Upper lobe of right lung (tissue), 1 donor: ENCODE data around the gene RAB15. TPM values are rescaled to one million over a fixed set of nuclear protein-coding genes. Genes with fewer than 3 reads are reported as not detected.
A peak's percentile ranks its signal among the peaks of the same experiment; 100 is the strongest.
"Not testable (repeated sequence)": the region's sequence is repeated elsewhere in the genome, so short reads cannot be mapped to it uniquely, and the experiment has no call there.

Experiments
- ATAC-seq: fragments of 200-7000 bp; cut with Tn5 transposase; one replicate; pipeline ENCODE4 v1.9.1; 2020; ENCODE audit warnings: mild to moderate bottlenecking, moderate library complexity
- DNase-seq: peaks from one replicate; pipeline ENCODE4 v3.0.0-alpha.2; 2020
- H3K27ac ChIP-seq: fragments of 200-600 bp; one replicate; pipeline ENCODE4 v1.8.0; 2022
- H3K27me3 ChIP-seq: fragments of 200-600 bp; one replicate; pipeline ENCODE4 v1.8.0; 2022; ENCODE audit warnings: mild to moderate bottlenecking
- H3K36me3 ChIP-seq: fragments of 200-600 bp; one replicate; pipeline ENCODE4 v1.8.0; 2022
- H3K4me1 ChIP-seq: fragments of 200-600 bp; one replicate; pipeline ENCODE4 v1.8.0; 2022
- H3K4me3 ChIP-seq: fragments of 200-600 bp; one replicate; pipeline ENCODE4 v1.8.0; 2022; ENCODE audit warnings: mild to moderate bottlenecking
- H3K9me3 ChIP-seq: fragments of 200-600 bp; one replicate; pipeline ENCODE4 v1.8.0; 2022
- intact Hi-C: fragments of 100-400 bp; cut with DNase I; formaldehyde crosslinking; loops from one replicate; pipeline ENCODE4 v1.11.0; 2022
- total RNA-seq: library from RNA; stranded (reverse); fragmentation: NEBNext Ultra II Directional; extraction: Animal tissue kit (Norgen Biotek cat#: 25700); gene quantifications from one replicate; pipeline ENCODE4 v1.2.1, GENCODE V29; 2021
- TF ChIP-seq, protein P1 (sequence below): fragments of 200-600 bp; IDR thresholded peaks from one replicate; pipeline ENCODE4 v1.8.0; 2022; ENCODE audit warnings: antibody characterized with exemption
- donor health status: DM: no; HTN: yes; CAD: no; lungs with severe emphysema.

The RAB15 gene
- total RNA-seq, 1 donor from 2014 or later = 21.5 TPM

DNA sequence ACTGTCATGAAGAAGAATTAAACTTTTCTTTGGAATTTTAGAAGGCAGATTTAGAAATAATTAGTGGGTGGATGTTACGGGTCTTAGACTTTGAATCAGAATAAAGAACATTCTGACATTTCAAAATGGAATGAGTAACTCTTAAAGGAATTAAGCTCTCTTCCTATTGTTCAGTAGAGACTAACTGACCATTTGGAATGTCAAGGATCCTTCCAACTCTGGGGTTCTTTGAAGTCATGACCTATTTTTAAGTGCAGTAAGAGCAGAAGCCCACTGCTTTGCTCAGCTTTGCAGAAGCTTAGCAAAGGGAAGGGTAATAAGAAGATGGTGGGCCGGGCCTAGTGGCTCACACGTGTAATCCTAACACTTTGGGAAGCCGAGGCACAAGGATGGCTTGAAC lies 53.9 kb downstream of the RAB15 start:
- intact Hi-C loops = no loop called here
- TF ChIP-seq, protein P1, sequence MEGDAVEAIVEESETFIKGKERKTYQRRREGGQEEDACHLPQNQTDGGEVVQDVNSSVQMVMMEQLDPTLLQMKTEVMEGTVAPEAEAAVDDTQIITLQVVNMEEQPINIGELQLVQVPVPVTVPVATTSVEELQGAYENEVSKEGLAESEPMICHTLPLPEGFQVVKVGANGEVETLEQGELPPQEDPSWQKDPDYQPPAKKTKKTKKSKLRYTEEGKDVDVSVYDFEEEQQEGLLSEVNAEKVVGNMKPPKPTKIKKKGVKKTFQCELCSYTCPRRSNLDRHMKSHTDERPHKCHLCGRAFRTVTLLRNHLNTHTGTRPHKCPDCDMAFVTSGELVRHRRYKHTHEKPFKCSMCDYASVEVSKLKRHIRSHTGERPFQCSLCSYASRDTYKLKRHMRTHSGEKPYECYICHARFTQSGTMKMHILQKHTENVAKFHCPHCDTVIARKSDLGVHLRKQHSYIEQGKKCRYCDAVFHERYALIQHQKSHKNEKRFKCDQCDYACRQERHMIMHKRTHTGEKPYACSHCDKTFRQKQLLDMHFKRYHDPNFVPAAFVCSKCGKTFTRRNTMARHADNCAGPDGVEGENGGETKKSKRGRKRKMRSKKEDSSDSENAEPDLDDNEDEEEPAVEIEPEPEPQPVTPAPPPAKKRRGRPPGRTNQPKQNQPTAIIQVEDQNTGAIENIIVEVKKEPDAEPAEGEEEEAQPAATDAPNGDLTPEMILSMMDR = no peak
- Histone ChIP-seq H3K27me3 (no peaks in the 10 kb centered on the region), H3K9me3 (no peaks in the 10 kb centered on the region), H3K4me1 (peaks cover 26% of the 10 kb centered on the region), H3K36me3 (no peaks in the 10 kb centered on the region), H3K27ac (no peak overlapping the region), H3K4me3 (no peak overlapping the region)
- ATAC-seq = no peak
- DNase-seq = no peak

DNA sequence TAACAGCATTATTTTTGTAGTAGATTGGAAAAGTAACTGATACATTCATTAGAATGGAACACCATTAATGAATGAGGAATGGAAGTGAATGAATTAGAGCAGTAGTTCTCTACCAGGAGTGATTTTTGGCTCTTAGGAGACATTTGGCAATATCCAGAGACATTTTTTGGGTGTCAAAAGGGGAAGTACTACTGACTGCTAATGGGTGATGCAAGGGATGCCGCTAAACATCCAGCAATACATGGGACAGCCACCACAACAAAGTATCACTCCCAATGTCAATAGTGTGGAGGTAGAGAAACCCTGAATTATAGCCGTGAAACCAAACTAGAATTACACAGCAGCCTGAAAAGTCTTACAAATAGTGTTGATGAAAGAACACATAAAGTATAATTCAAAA lies 56.3 kb downstream of the RAB15 start:
- peak overlapping the region; percentile 98 for H3K4me3 ChIP-seq
- TF ChIP-seq, protein P1 = no peak
- DNase-seq (no peak), ATAC-seq (peak; percentile 28)
- H3K36me3 ChIP-seq = no peaks in the 10 kb centered on the region
- H3K4me1 ChIP-seq = peaks cover 26% of the 10 kb centered on the region
- no peaks in the 10 kb centered on the region for H3K27me3 ChIP-seq
- no peak overlapping the region for H3K27ac ChIP-seq
- intact Hi-C loops = no loop called here
- H3K9me3 ChIP-seq = no peaks in the 10 kb centered on the region

DNA sequence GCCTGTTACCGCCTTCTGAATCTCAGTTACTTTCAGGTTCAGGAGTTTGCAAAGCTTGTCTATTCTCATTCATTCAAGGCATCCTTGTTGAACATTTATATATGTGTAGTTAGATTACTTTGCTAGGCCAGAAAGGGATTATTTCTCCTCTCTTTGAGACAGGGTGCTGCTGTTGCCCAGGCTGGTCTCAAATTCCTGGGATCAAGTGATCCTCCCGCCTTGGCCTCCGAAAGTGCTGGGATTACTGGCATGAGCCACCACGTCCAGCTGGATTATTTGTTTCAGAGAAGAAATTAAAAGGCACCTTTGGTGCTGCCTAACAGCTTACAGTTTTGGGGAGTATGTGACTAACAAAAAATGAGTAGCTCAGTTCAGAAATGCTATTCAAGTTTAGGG lies 57.1 kb downstream of the RAB15 start:
- no peak for DNase-seq
- intact Hi-C loops = no loop called here
- H3K27me3 ChIP-seq = no peaks in the 10 kb centered on the region
- H3K4me3 ChIP-seq = peak overlapping the region; percentile 98
- H3K4me1 ChIP-seq = peaks cover 26% of the 10 kb centered on the region
- H3K36me3 ChIP-seq = no peaks in the 10 kb centered on the region
- TF ChIP-seq, protein P1 = no peak
- ATAC-seq = no peak
- no peaks in the 10 kb centered on the region for H3K9me3 ChIP-seq
- H3K27ac ChIP-seq = peak overlapping the region; percentile 100

DNA sequence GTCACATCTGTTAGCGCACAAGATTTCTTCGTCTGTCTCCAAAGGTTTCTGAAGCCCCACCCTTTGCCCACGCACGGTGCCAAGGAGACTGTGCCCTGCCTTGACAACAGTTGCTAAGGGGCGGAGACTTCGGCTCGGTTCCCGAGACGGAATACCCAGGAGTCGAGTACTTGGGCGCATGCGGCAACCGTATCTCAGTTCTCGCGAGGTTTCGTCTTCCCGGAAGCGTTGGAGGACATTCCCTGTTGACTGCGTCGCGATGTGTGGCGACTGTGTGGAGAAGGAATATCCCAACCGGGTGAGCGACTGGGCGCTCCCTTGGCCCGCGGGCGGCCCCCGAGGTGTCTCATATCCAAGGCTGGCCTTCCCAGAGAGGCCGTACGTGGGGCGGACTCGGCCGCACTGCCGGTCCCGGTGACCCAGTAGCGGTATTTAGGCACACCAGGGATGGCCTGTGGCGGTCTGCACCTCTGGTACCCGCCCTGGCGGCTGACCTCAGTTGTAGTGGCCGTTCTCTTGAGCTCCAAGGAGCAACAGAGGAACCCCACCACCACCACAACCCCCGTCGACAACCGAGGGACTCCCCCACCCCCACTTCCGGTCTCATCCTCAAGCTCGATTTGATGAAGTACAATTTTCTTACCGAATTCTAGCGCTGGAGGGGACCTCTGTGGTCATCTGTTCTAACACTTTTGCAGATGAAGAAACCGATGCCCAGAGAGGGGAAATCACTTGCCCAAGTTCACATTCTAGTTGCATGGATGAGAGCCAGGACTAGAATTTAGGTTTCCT lies 57.7 kb downstream of the RAB15 start, which contains the start of gene CHURC1:
Gene CHURC1 (plus strand): TSS at position 219 of the 792 bp plus-strand sequence. CDS start 41 bp downstream, at position 260.
- TF ChIP-seq, protein P1 = peak; percentile 7
- Histone ChIP-seq H3K27me3 (no peaks in the 10 kb centered on the region), H3K4me1 (peaks cover 24% of the 10 kb centered on the region), H3K9me3 (no peaks in the 10 kb centered on the region), H3K36me3 (no peaks in the 10 kb centered on the region), H3K4me3 (peak within 1 kb of the TSS; percentile 98), H3K27ac (peak within 1 kb of the TSS; percentile 100)
- intact Hi-C loops = no loop called here
- ATAC-seq (peak; percentile 100), DNase-seq (peak; percentile 99)

DNA sequence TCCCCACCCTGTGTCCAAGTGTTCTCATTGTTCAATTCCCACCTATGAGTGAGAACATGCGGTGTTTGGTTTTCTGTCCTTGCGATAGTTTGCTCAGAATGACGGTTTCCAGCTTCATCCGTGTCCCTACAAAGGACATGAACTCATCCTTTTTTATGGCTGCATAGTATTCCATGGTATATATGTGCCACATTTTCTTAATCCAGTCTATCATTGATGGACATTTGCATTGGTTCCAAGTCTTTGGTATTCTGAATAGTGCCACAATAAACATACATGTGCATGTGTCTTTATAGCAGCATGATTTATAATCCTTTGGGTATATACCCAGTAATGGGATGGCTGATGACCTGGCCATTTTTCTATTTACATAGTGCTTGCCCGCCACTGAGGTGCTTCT lies 58.7 kb downstream of the RAB15 start:
- H3K9me3 ChIP-seq, ATAC-seq, H3K27me3 ChIP-seq, DNase-seq, intact Hi-C loops, H3K36me3 ChIP-seq: not testable (repeated sequence)
- H3K4me1 ChIP-seq = peaks cover 19% of the 10 kb centered on the region
- peak overlapping the region; percentile 98 for H3K4me3 ChIP-seq
- peak overlapping the region; percentile 100 for H3K27ac ChIP-seq

DNA sequence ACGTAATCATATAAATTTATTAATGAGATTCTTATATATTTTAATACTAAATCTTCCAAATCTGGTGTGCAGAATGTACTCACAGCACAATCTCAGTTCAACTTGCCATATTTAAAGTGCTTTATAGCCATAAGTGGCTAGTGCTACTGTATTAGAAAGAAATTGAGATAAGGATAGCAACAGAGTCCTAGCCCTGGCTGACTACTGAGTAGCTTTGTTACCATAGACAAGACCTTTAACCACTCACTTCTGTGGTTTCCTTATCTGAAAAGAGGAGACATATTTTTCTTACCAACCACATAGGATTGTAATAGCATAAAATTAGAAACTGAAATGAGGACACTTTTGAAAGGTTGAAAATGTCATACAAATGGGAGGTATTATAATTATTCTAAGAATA lies 59.9 kb downstream of the RAB15 start:
- Histone ChIP-seq H3K27me3 (no peaks in the 10 kb centered on the region), H3K4me3 (no peak overlapping the region), H3K9me3 (no peaks in the 10 kb centered on the region), H3K27ac (no peak overlapping the region), H3K4me1 (peaks cover 13% of the 10 kb centered on the region), H3K36me3 (no peaks in the 10 kb centered on the region)
- DNase-seq (no peak), ATAC-seq (no peak)
- TF ChIP-seq, protein P1 = no peak
- intact Hi-C loops = no loop called here
